ENCODE results near the gene ARL1. TPM values are rescaled to one million over a fixed set of nuclear protein-coding genes. Genes with fewer than 3 reads are reported as not detected.
A peak's percentile ranks its signal among the peaks of the same experiment; 100 is the strongest.

Gene ARL1
- total and polyA plus RNA-seq, 9 of the 15 experiments (the other 6 are each of a cell fraction or from before 2014, with no cell fraction given) = 53.0 to 127 (median 68.6) TPM

GRCh38 chr12:101407436-101408345, at the start of gene ARL1 (continued):
- TF ChIP-seq, protein P1, sequence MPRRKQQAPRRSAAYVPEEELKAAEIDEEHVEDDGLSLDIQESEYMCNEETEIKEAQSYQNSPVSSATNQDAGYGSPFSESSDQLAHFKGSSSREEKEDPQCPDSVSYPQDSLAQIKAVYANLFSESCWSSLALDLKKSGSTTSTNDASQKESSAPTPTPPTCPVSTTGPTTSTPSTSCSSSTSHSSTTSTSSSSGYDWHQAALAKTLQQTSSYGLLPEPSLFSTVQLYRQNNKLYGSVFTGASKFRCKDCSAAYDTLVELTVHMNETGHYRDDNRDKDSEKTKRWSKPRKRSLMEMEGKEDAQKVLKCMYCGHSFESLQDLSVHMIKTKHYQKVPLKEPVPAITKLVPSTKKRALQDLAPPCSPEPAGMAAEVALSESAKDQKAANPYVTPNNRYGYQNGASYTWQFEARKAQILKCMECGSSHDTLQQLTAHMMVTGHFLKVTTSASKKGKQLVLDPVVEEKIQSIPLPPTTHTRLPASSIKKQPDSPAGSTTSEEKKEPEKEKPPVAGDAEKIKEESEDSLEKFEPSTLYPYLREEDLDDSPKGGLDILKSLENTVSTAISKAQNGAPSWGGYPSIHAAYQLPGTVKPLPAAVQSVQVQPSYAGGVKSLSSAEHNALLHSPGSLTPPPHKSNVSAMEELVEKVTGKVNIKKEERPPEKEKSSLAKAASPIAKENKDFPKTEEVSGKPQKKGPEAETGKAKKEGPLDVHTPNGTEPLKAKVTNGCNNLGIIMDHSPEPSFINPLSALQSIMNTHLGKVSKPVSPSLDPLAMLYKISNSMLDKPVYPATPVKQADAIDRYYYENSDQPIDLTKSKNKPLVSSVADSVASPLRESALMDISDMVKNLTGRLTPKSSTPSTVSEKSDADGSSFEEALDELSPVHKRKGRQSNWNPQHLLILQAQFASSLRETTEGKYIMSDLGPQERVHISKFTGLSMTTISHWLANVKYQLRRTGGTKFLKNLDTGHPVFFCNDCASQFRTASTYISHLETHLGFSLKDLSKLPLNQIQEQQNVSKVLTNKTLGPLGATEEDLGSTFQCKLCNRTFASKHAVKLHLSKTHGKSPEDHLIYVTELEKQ (CRISPR knock-in tag; IDR thresholded peaks at IDR 0.05) = no peak
- peak; percentile 82; the same call in 1 of the 2 replicates for TF ChIP-seq PML (IDR thresholded peaks at IDR 0.05; ENCODE audit: low read length)
- TF ChIP-seq, protein P2, sequence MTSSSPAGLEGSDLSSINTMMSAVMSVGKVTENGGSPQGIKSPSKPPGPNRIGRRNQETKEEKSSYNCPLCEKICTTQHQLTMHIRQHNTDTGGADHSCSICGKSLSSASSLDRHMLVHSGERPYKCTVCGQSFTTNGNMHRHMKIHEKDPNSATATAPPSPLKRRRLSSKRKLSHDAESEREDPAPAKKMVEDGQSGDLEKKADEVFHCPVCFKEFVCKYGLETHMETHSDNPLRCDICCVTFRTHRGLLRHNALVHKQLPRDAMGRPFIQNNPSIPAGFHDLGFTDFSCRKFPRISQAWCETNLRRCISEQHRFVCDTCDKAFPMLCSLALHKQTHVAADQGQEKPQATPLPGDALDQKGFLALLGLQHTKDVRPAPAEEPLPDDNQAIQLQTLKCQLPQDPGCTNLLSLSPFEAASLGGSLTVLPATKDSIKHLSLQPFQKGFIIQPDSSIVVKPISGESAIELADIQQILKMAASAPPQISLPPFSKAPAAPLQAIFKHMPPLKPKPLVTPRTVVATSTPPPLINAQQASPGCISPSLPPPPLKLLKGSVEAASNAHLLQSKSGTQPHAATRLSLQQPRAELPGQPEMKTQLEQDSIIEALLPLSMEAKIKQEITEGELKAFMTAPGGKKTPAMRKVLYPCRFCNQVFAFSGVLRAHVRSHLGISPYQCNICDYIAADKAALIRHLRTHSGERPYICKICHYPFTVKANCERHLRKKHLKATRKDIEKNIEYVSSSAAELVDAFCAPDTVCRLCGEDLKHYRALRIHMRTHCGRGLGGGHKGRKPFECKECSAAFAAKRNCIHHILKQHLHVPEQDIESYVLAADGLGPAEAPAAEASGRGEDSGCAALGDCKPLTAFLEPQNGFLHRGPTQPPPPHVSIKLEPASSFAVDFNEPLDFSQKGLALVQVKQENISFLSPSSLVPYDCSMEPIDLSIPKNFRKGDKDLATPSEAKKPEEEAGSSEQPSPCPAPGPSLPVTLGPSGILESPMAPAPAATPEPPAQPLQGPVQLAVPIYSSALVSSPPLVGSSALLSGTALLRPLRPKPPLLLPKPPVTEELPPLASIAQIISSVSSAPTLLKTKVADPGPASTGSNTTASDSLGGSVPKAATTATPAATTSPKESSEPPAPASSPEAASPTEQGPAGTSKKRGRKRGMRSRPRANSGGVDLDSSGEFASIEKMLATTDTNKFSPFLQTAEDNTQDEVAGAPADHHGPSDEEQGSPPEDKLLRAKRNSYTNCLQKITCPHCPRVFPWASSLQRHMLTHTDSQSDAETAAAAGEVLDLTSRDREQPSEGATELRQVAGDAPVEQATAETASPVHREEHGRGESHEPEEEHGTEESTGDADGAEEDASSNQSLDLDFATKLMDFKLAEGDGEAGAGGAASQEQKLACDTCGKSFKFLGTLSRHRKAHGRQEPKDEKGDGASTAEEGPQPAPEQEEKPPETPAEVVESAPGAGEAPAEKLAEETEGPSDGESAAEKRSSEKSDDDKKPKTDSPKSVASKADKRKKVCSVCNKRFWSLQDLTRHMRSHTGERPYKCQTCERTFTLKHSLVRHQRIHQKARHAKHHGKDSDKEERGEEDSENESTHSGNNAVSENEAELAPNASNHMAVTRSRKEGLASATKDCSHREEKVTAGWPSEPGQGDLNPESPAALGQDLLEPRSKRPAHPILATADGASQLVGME (CRISPR knock-in tag; IDR thresholded peaks at IDR 0.05) = no peak
- peak in 1 of 3 experiments; percentile 70 for TF ChIP-seq YY1 (IDR thresholded peaks at IDR 0.05; ENCODE audit: borderline replicate concordance in 1 of 3, control insufficient read depth in 1 of 3, extremely low read depth in 1 of 3, insufficient read depth in 3 of 3, insufficient read length in 1 of 3, insufficient replicate concordance in 2 of 3, low read depth in 1 of 3, low read length in 2 of 3)
- no peak for TF ChIP-seq KAT2B (IDR thresholded peaks at IDR 0.05; ENCODE audit: low read depth, low read length)
- TF ChIP-seq TEAD4 (IDR thresholded peaks at IDR 0.05; ENCODE audit: low read length) = peak; percentile 41; the same call in 1 of the 2 replicates
- no peak for TF ChIP-seq TEAD4 (CRISPR knock-in tag; IDR thresholded peaks at IDR 0.05; ENCODE audit: borderline replicate concordance)
- TF ChIP-seq SMAD4 (CRISPR knock-in tag; conservative IDR thresholded peaks at IDR 0.05) = peak; percentile 62; the same call in 1 of the 2 replicates
- no peak for TF ChIP-seq CREBBP (IDR thresholded peaks at IDR 0.05; ENCODE audit: low read depth, low read length)
- peak; percentile 61 to 75; a peak in 1 of 4 replicates for TF ChIP-seq SIN3A (IDR thresholded peaks at IDR 0.05; ENCODE audit: borderline replicate concordance in 2 of 2, control insufficient read depth in 1 of 2, low read depth in 2 of 2, low read length in 2 of 2)
- TF ChIP-seq, protein P3, sequence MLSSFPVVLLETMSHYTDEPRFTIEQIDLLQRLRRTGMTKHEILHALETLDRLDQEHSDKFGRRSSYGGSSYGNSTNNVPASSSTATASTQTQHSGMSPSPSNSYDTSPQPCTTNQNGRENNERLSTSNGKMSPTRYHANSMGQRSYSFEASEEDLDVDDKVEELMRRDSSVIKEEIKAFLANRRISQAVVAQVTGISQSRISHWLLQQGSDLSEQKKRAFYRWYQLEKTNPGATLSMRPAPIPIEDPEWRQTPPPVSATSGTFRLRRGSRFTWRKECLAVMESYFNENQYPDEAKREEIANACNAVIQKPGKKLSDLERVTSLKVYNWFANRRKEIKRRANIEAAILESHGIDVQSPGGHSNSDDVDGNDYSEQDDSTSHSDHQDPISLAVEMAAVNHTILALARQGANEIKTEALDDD (IDR thresholded peaks at IDR 0.05) = no peak
- 0 out of 2 replicates have a peak, but pooled peaks have one; percentile 22 for TF ChIP-seq KLF13 (tag; IDR thresholded peaks at IDR 0.05; ENCODE audit: borderline replicate concordance, low read depth)
- TF ChIP-seq FOSL1 (tag; conservative IDR thresholded peaks at IDR 0.05) = peak; percentile 94

Measured in K562 (cell line).